HCT116 (cell line): ENCODE measurements around the gene MAP3K9. TPM values are rescaled to one million over a fixed set of nuclear protein-coding genes. Genes with fewer than 3 reads are reported as not detected.

ENCODE experiments used
- ATAC-seq: fragments of 200-7000 bp; cut with Tn5 transposase; 2 replicates; pipeline ENCODE4 v1.9.1; 2020; ENCODE audit warnings: mild to moderate bottlenecking, moderate library complexity
- BruUV-seq: library from RNA; stranded (reverse); fragments of 400-500 nt; replicated peaks from 2 replicates; lab custom pipeline; 2021; lab: Mats Ljungman, UMichigan
- CTCF ChIA-PET: fragments of 300-600 bp; sonication (Branson Sonifier 250); formaldehyde crosslinking; loops from one replicate; lab custom pipeline; 2021; ENCODE audit warnings: antibody characterized with exemption; lab: Charles Lee
- POLR2A ChIA-PET: fragments of 300-600, 350-600 bp; sonication (Branson Sonifier 250); formaldehyde crosslinking; loops from one replicate; lab custom pipeline; 2021; ENCODE audit warnings: antibody characterized with exemption; lab: Charles Lee
- RAD21 ChIA-PET, 2 experiments: fragments of 300-600 bp; sonication (Branson Sonifier 250); formaldehyde crosslinking; loops; one replicate each; lab custom pipeline; 2023; ENCODE audit warnings: low total read pairs in 2 of 2; ENCODE audit not compliant: uncharacterized antibody in 2 of 2, unreplicated experiment in 2 of 2, low non-redundant PET in 1 of 2; lab: Charles Lee
- DNase-seq: peaks from one replicate; pipeline ENCODE4 v3.0.0-alpha.2; 2010; ENCODE audit warnings: low read depth, low spot score
- H2AFZ ChIP-seq: fragments of 200-600 bp; shearing (Covaris generic), sonication (generic); 2 replicates; pipeline ENCODE4 v1.6.1; 2017; ENCODE audit warnings: low read depth, mixed run types, mixed read lengths, antibody characterized with exemption, low read length; ENCODE audit not compliant: poor library complexity, severe bottlenecking
- H3K27ac ChIP-seq: 2 replicates; pipeline ENCODE4 v1.5.1; 2012; ENCODE audit warnings: low read depth, low read length
- H3K27me3 ChIP-seq: fragments of 200-600 bp; sonication (generic); 2 replicates; pipeline ENCODE4 v1.6.1; 2016; ENCODE audit warnings: mixed run types, low read length, mixed read lengths; ENCODE audit not compliant: insufficient read depth
- H3K36me3 ChIP-seq, 2 experiments: fragments of 200-500 bp in 1 of 2; fragments of 200-600 bp in 1 of 2; sonication (Bioruptor generic) in 1 of 2; sonication (generic) in 1 of 2; 2 replicates each; pipeline versions ENCODE4 v1.5.1 to v1.6.1; 2014 to 2016; ENCODE audit warnings: low read length in 2 of 2, inconsistent platforms in 1 of 2, mixed read lengths in 1 of 2, mixed run types in 1 of 2; ENCODE audit not compliant: insufficient read depth in 2 of 2, control insufficient read depth in 1 of 2
- H3K4me1 ChIP-seq, 2 experiments: fragments of 200-600 bp in 1 of 2; sonication (generic) in 1 of 2; 2 replicates each; pipeline versions ENCODE4 v1.5.1 to v1.6.1; 2012 to 2017; ENCODE audit warnings: low read length in 2 of 2, inconsistent platforms in 1 of 2, mild to moderate bottlenecking in 1 of 2, mixed read lengths in 1 of 2, mixed run types in 1 of 2, moderate library complexity in 1 of 2; ENCODE audit not compliant: insufficient read depth in 2 of 2, control insufficient read depth in 1 of 2
- H3K4me2 ChIP-seq: fragments of 200-600 bp; sonication (generic); 2 replicates; pipeline ENCODE4 v1.6.1; 2017; ENCODE audit warnings: mixed run types, low read length, mixed read lengths
- H3K4me3 ChIP-seq, 2 experiments: fragments of 200-600 bp in 1 of 2; sonication (generic) in 1 of 2; replicated peaks in 1 of 2; 2 replicates each; pipeline ENCODE4 v1.5.1; 2011 to 2016; ENCODE audit warnings: low read length in 2 of 2, control low read depth in 1 of 2, low read depth in 1 of 2, mild to moderate bottlenecking in 1 of 2, mixed read lengths in 1 of 2, mixed run types in 1 of 2
- H3K79me2 ChIP-seq: fragments of 200-600 bp; sonication (generic); 2 replicates; pipeline ENCODE4 v1.6.1; 2017; ENCODE audit warnings: mild to moderate bottlenecking, mixed run types, low read length, moderate library complexity, mixed read lengths; ENCODE audit not compliant: insufficient read depth
- H3K9ac ChIP-seq: fragments of 200-600 bp; sonication (generic); 2 replicates; pipeline ENCODE4 v1.6.1; 2016; ENCODE audit warnings: low read length, mixed read lengths
- H3K9me2 ChIP-seq: fragments of 200-600 bp; sonication (generic), shearing (Covaris generic); 2 replicates; pipeline ENCODE4 v1.6.1; 2017; ENCODE audit warnings: mixed run types, mild to moderate bottlenecking, moderate library complexity; ENCODE audit not compliant: insufficient read depth
- H3K9me3 ChIP-seq, 2 experiments: fragments of 200-500 bp in 1 of 2; fragments of 200-600 bp in 1 of 2; sonication (Bioruptor generic) in 1 of 2; sonication (generic) in 1 of 2; 2 replicates each; pipeline ENCODE4 v1.6.1; 2014 to 2017; ENCODE audit warnings: low read length in 2 of 2, mixed read lengths in 2 of 2, inconsistent platforms in 1 of 2, low read depth in 1 of 2, mild to moderate bottlenecking in 1 of 2, mixed run types in 1 of 2, moderate library complexity in 1 of 2; ENCODE audit not compliant: control insufficient read depth in 1 of 2, insufficient read depth in 1 of 2
- H4K20me1 ChIP-seq: fragments of 200-600 bp; sonication (generic), shearing (Covaris generic); 2 replicates; pipeline ENCODE4 v1.6.1; 2017; ENCODE audit warnings: mixed run types, mild to moderate bottlenecking, moderate library complexity; ENCODE audit not compliant: insufficient read depth
- RAD21 ChIP-seq: IDR thresholded peaks from 2 replicates; pipeline ENCODE4 v1.6.1; 2012; ENCODE audit warnings: low read depth, mild to moderate bottlenecking
- REST ChIP-seq: IDR thresholded peaks from 2 replicates; pipeline ENCODE4 v1.6.1; 2012; ENCODE audit warnings: low read depth
- intact Hi-C: fragments of 100-400 bp; cut with micrococcal nuclease; formaldehyde crosslinking; loops from 2 replicates; pipeline ENCODE4 v1.10.0; 2022
- total RNA-seq: library from RNA; stranded (reverse); gene quantifications from one replicate; pipeline ENCODE4 v1.2.1, GENCODE V29; 2021; ENCODE audit not compliant: unreplicated experiment
- TF ChIP-seq, protein P1 (sequence below), 3 experiments: fragments of 200-600 bp in 1 of 3; sonication (generic) in 1 of 3; IDR thresholded peaks in 2 of 3; conservative IDR thresholded peaks in 1 of 3; 2 replicates each; pipeline ENCODE4 v1.5.1; 2012 to 2017; ENCODE audit warnings: low read depth in 2 of 3, low read length in 2 of 3, antibody characterized with exemption in 1 of 3, borderline replicate concordance in 1 of 3, control low read depth in 1 of 3, mild to moderate bottlenecking in 1 of 3, mixed read lengths in 1 of 3, mixed run types in 1 of 3, moderate library complexity in 1 of 3; ENCODE audit not compliant: insufficient read depth in 1 of 3

The MAP3K9 gene
- total RNA-seq, 1 experiment from 2014 or later: 11.7 TPM

- Histone ChIP-seq H3K9me3 (no peaks in the 10 kb centered on the region), H3K9ac (no peak overlapping the region), H3K27me3 (no peaks in the 10 kb centered on the region), H3K27ac (no peak overlapping the region), H2AFZ (peak overlapping the region; percentile 10), H3K79me2 (no peaks in the 10 kb centered on the region), H3K4me3 (no peak overlapping the region), H3K36me3 (no peaks in the 10 kb centered on the region), H3K4me2 (peak overlapping the region; percentile 22; the same call in 1 of the 2 replicates), H3K4me1 (peaks cover 0 to 20% of the 10 kb centered on the region in 2 experiments; a peak in 2 of 4 replicates), H4K20me1 (no peaks in the 10 kb centered on the region), H3K9me2 (no peaks in the 10 kb centered on the region)
- RAD21 ChIA-PET: no interaction called here
- CTCF ChIA-PET: interaction anchor here (0.6 to 2.6 kb wide), 12 partner anchors 8 to 124 kb away, joined by 3 to 33 read pairs (median 4); no protein-coding TSS in a partner anchor
- DNase-seq (peak; percentile 54), ATAC-seq (peak; percentile 47)
- intact Hi-C loops: loop anchor here (1.0 to 10.0 kb wide), 2 partner anchors 92 to 241 kb away; no protein-coding TSS in a partner anchor
- BruUV-seq: no TSS peak
- TF ChIP-seq RAD21 (peak; percentile 72), REST (no peak)
- TF ChIP-seq, protein P1, sequence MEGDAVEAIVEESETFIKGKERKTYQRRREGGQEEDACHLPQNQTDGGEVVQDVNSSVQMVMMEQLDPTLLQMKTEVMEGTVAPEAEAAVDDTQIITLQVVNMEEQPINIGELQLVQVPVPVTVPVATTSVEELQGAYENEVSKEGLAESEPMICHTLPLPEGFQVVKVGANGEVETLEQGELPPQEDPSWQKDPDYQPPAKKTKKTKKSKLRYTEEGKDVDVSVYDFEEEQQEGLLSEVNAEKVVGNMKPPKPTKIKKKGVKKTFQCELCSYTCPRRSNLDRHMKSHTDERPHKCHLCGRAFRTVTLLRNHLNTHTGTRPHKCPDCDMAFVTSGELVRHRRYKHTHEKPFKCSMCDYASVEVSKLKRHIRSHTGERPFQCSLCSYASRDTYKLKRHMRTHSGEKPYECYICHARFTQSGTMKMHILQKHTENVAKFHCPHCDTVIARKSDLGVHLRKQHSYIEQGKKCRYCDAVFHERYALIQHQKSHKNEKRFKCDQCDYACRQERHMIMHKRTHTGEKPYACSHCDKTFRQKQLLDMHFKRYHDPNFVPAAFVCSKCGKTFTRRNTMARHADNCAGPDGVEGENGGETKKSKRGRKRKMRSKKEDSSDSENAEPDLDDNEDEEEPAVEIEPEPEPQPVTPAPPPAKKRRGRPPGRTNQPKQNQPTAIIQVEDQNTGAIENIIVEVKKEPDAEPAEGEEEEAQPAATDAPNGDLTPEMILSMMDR (IDR thresholded peaks at IDR 0.05 in 2 of 3, conservative IDR thresholded peaks at IDR 0.05 in 1 of 3; ENCODE audit: borderline replicate concordance in 1 of 3, insufficient read depth in 1 of 3, low read depth in 2 of 3, low read length in 2 of 3): peak; percentile 58 to 70 (median 69)
- POLR2A ChIA-PET: no interaction called here
Observed at GRCh38 chr14:70714055-70714550, 95.2 kb downstream of the MAP3K9 start.
